ENCODE results near the gene NUTM2D. TPM values are rescaled to one million over a fixed set of nuclear protein-coding genes. Genes with fewer than 3 reads are reported as not detected.
"Not testable (repeated sequence)": the region's sequence is repeated elsewhere in the genome, so short reads cannot be mapped to it uniquely, and the experiment has no call there.

Gene NUTM2D
- total and polyA plus RNA-seq, 10 of the 15 experiments (the other 5 are each of a cell fraction or from before 2014, with no cell fraction given), result 0.15 to 1.6 (median 1.1) TPM; not detected in 2

- H2AFZ ChIP-seq (ENCODE audit: control insufficient read depth, low read depth, low read length); H3K9ac ChIP-seq (ENCODE audit: control insufficient read depth, insufficient read depth, low read length); H3K27me3 ChIP-seq (replicated peaks in 1 of 2; ENCODE audit: control insufficient read depth in 2 of 2, insufficient read depth in 2 of 2, low read length in 1 of 2); BruUV-seq (replicated peaks); CTCF ChIA-PET; H3K4me2 ChIP-seq (ENCODE audit: control insufficient read depth, insufficient read depth); H3K4me3 ChIP-seq; H4K20me1 ChIP-seq (ENCODE audit: control insufficient read depth, insufficient read depth); H3K36me3 ChIP-seq (ENCODE audit: control insufficient read depth in 2 of 2, insufficient read depth in 2 of 2, low read length in 1 of 2); DNase-seq (ENCODE audit: low read depth, low spot score); SMC1A ChIA-PET (ENCODE audit: uncharacterized antibody, unreplicated experiment); H3K4me1 ChIP-seq (ENCODE audit: control insufficient read depth, insufficient read depth, low read length); in situ Hi-C loops (cut with MboI); H3K79me2 ChIP-seq (ENCODE audit: control insufficient read depth, insufficient read depth, low read length); POLR2A ChIA-PET; RAD21 ChIA-PET (ENCODE audit: unreplicated experiment); H3K9me3 ChIP-seq (replicated peaks; ENCODE audit: control insufficient read depth, insufficient read depth, low read length); ATAC-seq; FAIRE-seq; intact Hi-C loops (cut with micrococcal nuclease; ENCODE audit: unreplicated experiment); H3K27ac ChIP-seq (ENCODE audit: control insufficient read depth, insufficient read depth): not testable (repeated sequence)
- WGBS (ENCODE audit: insufficient coverage, insufficient replicate concordance, low lambda C conversion rate, missing lambda C conversion rate), result 100% methylated on average over 1 of the region's 1 CpG
Observed at GRCh38 chr10:87332687-87333086, 24.9 kb upstream of the NUTM2D start.

- Histone ChIP-seq H3K4me2 (ENCODE audit: control insufficient read depth, insufficient read depth) (peak overlapping the region; percentile 33; the same call in 1 of the 2 replicates), H3K79me2 (ENCODE audit: control insufficient read depth, insufficient read depth, low read length) (peaks cover 12% of the 10 kb centered on the region), H3K4me3 (peak overlapping the region; percentile 55; the same call in 1 of the 2 replicates)
- CTCF ChIA-PET; H2AFZ ChIP-seq (ENCODE audit: control insufficient read depth, low read depth, low read length); DNase-seq (ENCODE audit: low read depth, low spot score); FAIRE-seq; H3K9me3 ChIP-seq (replicated peaks; ENCODE audit: control insufficient read depth, insufficient read depth, low read length); RAD21 ChIA-PET (ENCODE audit: unreplicated experiment); H3K4me1 ChIP-seq (ENCODE audit: control insufficient read depth, insufficient read depth, low read length); H4K20me1 ChIP-seq (ENCODE audit: control insufficient read depth, insufficient read depth); H3K27ac ChIP-seq (ENCODE audit: control insufficient read depth, insufficient read depth); in situ Hi-C loops (cut with MboI); SMC1A ChIA-PET (ENCODE audit: uncharacterized antibody, unreplicated experiment); H3K36me3 ChIP-seq (ENCODE audit: control insufficient read depth in 2 of 2, insufficient read depth in 2 of 2, low read length in 1 of 2); ATAC-seq; H3K9ac ChIP-seq (ENCODE audit: control insufficient read depth, insufficient read depth, low read length); POLR2A ChIA-PET; H3K27me3 ChIP-seq (replicated peaks in 1 of 2; ENCODE audit: control insufficient read depth in 2 of 2, insufficient read depth in 2 of 2, low read length in 1 of 2); intact Hi-C loops (cut with micrococcal nuclease; ENCODE audit: unreplicated experiment): not testable (repeated sequence)
- BruUV-seq (replicated peaks), result TSS peak; percentile 64
- 63% methylated on average over 3 of the region's 3 CpGs for WGBS (ENCODE audit: insufficient coverage, insufficient replicate concordance, low lambda C conversion rate, missing lambda C conversion rate)
Observed at GRCh38 chr10:87340411-87340810, 17.1 kb upstream of the NUTM2D start.

- WGBS (ENCODE audit: insufficient coverage, insufficient replicate concordance, low lambda C conversion rate, missing lambda C conversion rate), result no CpG with 5 or more reads among the region's 54 CpGs
- intact Hi-C loops (cut with micrococcal nuclease; ENCODE audit: unreplicated experiment); POLR2A ChIA-PET; H3K27ac ChIP-seq (ENCODE audit: control insufficient read depth, insufficient read depth); H3K9me3 ChIP-seq (replicated peaks; ENCODE audit: control insufficient read depth, insufficient read depth, low read length); CTCF ChIA-PET; in situ Hi-C loops (cut with MboI); BruUV-seq (replicated peaks); H3K9ac ChIP-seq (ENCODE audit: control insufficient read depth, insufficient read depth, low read length); H3K4me2 ChIP-seq (ENCODE audit: control insufficient read depth, insufficient read depth); SMC1A ChIA-PET (ENCODE audit: uncharacterized antibody, unreplicated experiment); DNase-seq (ENCODE audit: low read depth, low spot score); H4K20me1 ChIP-seq (ENCODE audit: control insufficient read depth, insufficient read depth); FAIRE-seq; RAD21 ChIA-PET (ENCODE audit: unreplicated experiment); H2AFZ ChIP-seq (ENCODE audit: control insufficient read depth, low read depth, low read length); H3K36me3 ChIP-seq (ENCODE audit: control insufficient read depth in 2 of 2, insufficient read depth in 2 of 2, low read length in 1 of 2); H3K27me3 ChIP-seq (replicated peaks in 1 of 2; ENCODE audit: control insufficient read depth in 2 of 2, insufficient read depth in 2 of 2, low read length in 1 of 2); H3K4me1 ChIP-seq (ENCODE audit: control insufficient read depth, insufficient read depth, low read length): not testable (repeated sequence)
- Histone ChIP-seq H3K79me2 (ENCODE audit: control insufficient read depth, insufficient read depth, low read length) (peaks cover 12% of the 10 kb centered on the region), H3K4me3 (peak overlapping the region; percentile 63; the same call in 1 of the 2 replicates)
- ATAC-seq, result peak; percentile 7
Observed at GRCh38 chr10:87341546-87342142, 15.9 kb upstream of the NUTM2D start.

Data from GM12878 (cell line).